ENCODE results near the gene PRKCH.
"Not testable (repeated sequence)": the region's sequence is repeated elsewhere in the genome, so short reads cannot be mapped to it uniquely, and the experiment has no call there.

PRKCH gene

GRCh38 chr14:61526405-61527312, 205.3 kb downstream of the PRKCH start:
- TF ChIP-seq CTCF (IDR thresholded peaks at IDR 0.05; ENCODE audit: insufficient read depth, low read length), result no peak
- no peak for TF ChIP-seq SPI1 (IDR thresholded peaks at IDR 0.05; ENCODE audit: borderline replicate concordance, low read depth)
- no peak for TF ChIP-seq GABPA (IDR thresholded peaks at IDR 0.05; ENCODE audit: low read depth)
- no peak for TF ChIP-seq POLR2AphosphoS5 (IDR thresholded peaks at IDR 0.05; ENCODE audit: low read depth)
- no peak for TF ChIP-seq REST (IDR thresholded peaks at IDR 0.05; ENCODE audit: insufficient replicate concordance, low read depth)
- DNase-seq (ENCODE audit: low read depth in 1 of 2, low spot score in 1 of 2), result no peak
- H3K4me3 ChIP-seq (replicated peaks; ENCODE audit: insufficient read depth, low read length), result no peak overlapping the region
- H3K27ac ChIP-seq (replicated peaks), result no peak overlapping the region
- H3K27me3 ChIP-seq (ENCODE audit: insufficient read depth, poor library complexity, severe bottlenecking), result no peaks in the 10 kb centered on the region

GRCh38 chr14:61527325-61528100, 206.1 kb downstream of the PRKCH start:
- Histone ChIP-seq H3K4me3 (replicated peaks; ENCODE audit: insufficient read depth, low read length) (no peak overlapping the region), H3K27me3 (ENCODE audit: insufficient read depth, poor library complexity, severe bottlenecking) (no peaks in the 10 kb centered on the region), H3K27ac (replicated peaks) (no peak overlapping the region)
- TF ChIP-seq SPI1 (IDR thresholded peaks at IDR 0.05; ENCODE audit: borderline replicate concordance, low read depth), result no peak
- TF ChIP-seq REST (IDR thresholded peaks at IDR 0.05; ENCODE audit: insufficient replicate concordance, low read depth), result no peak
- no peak for DNase-seq (ENCODE audit: low read depth in 1 of 2, low spot score in 1 of 2)

- no peak overlapping the region for H3K27ac ChIP-seq (replicated peaks)
- no peak for TF ChIP-seq REST (IDR thresholded peaks at IDR 0.05; ENCODE audit: insufficient replicate concordance, low read depth)
- TF ChIP-seq GABPA (IDR thresholded peaks at IDR 0.05; ENCODE audit: low read depth), result no peak
- TF ChIP-seq CTCF (IDR thresholded peaks at IDR 0.05; ENCODE audit: insufficient read depth, low read length), result no peak
- TF ChIP-seq SPI1 (IDR thresholded peaks at IDR 0.05; ENCODE audit: borderline replicate concordance, low read depth), result no peak
- TF ChIP-seq POLR2AphosphoS5 (IDR thresholded peaks at IDR 0.05; ENCODE audit: low read depth), result no peak
- DNase-seq (ENCODE audit: low read depth in 1 of 2, low spot score in 1 of 2), result no peak
Observed at GRCh38 chr14:61528591-61529021, 207.2 kb downstream of the PRKCH start.

GRCh38 chr14:61529360-61529759, 208.0 kb downstream of the PRKCH start:
- not testable (repeated sequence) for DNase-seq (ENCODE audit: low read depth in 1 of 2, low spot score in 1 of 2); H3K27me3 ChIP-seq (ENCODE audit: insufficient read depth, poor library complexity, severe bottlenecking); H3K27ac ChIP-seq (replicated peaks); H3K4me3 ChIP-seq (replicated peaks; ENCODE audit: insufficient read depth, low read length)

More at GRCh38 chr14:61528591-61529021, 207.2 kb downstream of the PRKCH start:
- Histone ChIP-seq H3K4me3 (replicated peaks; ENCODE audit: insufficient read depth, low read length) (no peak overlapping the region), H3K27me3 (ENCODE audit: insufficient read depth, poor library complexity, severe bottlenecking) (no peaks in the 10 kb centered on the region)
